Measurements from ENCODE around the gene IL18RAP.

GRCh38 chr2:102397209-102397608 is 25.8 kb upstream of the IL18RAP start:
- TF ChIP-seq CTCF (IDR thresholded peaks at IDR 0.05): no peak
- no peak for TF ChIP-seq EZH2 (IDR thresholded peaks at IDR 0.05)
- TF ChIP-seq EZH2phosphoT487 (IDR thresholded peaks at IDR 0.05): no peak

Data from neural progenitor cell (in vitro differentiated cells).